HepG2 (cell line): ENCODE results near the gene SEMA3B. TPM values are rescaled to one million over a fixed set of nuclear protein-coding genes. Genes with fewer than 3 reads are reported as not detected.
A peak's percentile ranks its signal among the peaks of the same experiment; 100 is the strongest.

Experiments
- HIVEP1 ChIP-seq: sonication (generic); formaldehyde crosslinking; IDR thresholded peaks from 2 replicates; pipeline ENCODE4 v1.4.0; 2020; ENCODE audit warnings: mild to moderate bottlenecking, missing genetic modification reagents
- NFRKB ChIP-seq: fragments of 450-650 bp; IDR thresholded peaks from 2 replicates; pipeline ENCODE4 v1.6.1; 2017
- NR1H2 ChIP-seq: sonication (generic); formaldehyde crosslinking; IDR thresholded peaks from 2 replicates; pipeline ENCODE4 v1.8.1; 2022; ENCODE audit warnings: low read depth, missing genetic modification reagents, borderline replicate concordance
- RERE ChIP-seq: IDR thresholded peaks from 2 replicates; pipeline ENCODE4 v1.6.1; 2016; ENCODE audit warnings: low read depth, missing genetic modification reagents, missing compliant biosample characterization
- TBL1XR1 ChIP-seq: fragments of 150-350 bp; IDR thresholded peaks from 2 replicates; pipeline ENCODE4 v1.6.1; 2014; ENCODE audit warnings: borderline replicate concordance, low read length; ENCODE audit not compliant: partially characterized antibody
- ZBTB37 ChIP-seq: sonication (generic); formaldehyde crosslinking; IDR thresholded peaks from 2 replicates; pipeline ENCODE4 v1.4.0; 2020; ENCODE audit warnings: mild to moderate bottlenecking, missing genetic modification reagents
- ZNF3 ChIP-seq: IDR thresholded peaks from 2 replicates; pipeline ENCODE4 v1.7.0; 2017; ENCODE audit warnings: inconsistent platforms
- ZNF441 ChIP-seq: sonication (generic); formaldehyde crosslinking; IDR thresholded peaks from 2 replicates; pipeline ENCODE4 v1.7.0; 2021; ENCODE audit warnings: missing genetic modification reagents, borderline replicate concordance
- ZZZ3 ChIP-seq: sonication (generic); formaldehyde crosslinking; IDR thresholded peaks from 2 replicates; pipeline ENCODE4 v1.4.0; 2020; ENCODE audit warnings: missing genetic modification reagents, mild to moderate bottlenecking, borderline replicate concordance
- polyA plus RNA-seq, 8 experiments: library from polyadenylated mRNA; depleted of rRNA in 3 of 8; stranded (reverse) in 7 of 8; unstranded in 1 of 8; fragments of >200 nt; fragmentation: Illumina TruSeq in 4 of 8; extraction: Trizol in 4 of 8; gene quantifications; 2 replicates each; pipeline versions ENCODE4 v1.2.1 to v1.2.3, GENCODE V29; 2011 to 2016; ENCODE audit warnings: low read depth in 4 of 8, missing spikeins in 1 of 8, mixed read lengths in 1 of 8; ENCODE audit not compliant: insufficient read depth in 1 of 8
- total RNA-seq, 5 experiments: library from RNA; depleted of rRNA; stranded (reverse); fragments of >200 nt; fragmentation: Illumina TruSeq; extraction: Trizol; gene quantifications; 2 replicates each; pipeline ENCODE4 v1.2.3, GENCODE V29; 2016; ENCODE audit warnings: low read depth in 1 of 5
- TF ChIP-seq, protein P1 (sequence below): sonication (generic); formaldehyde crosslinking; IDR thresholded peaks from 2 replicates; pipeline ENCODE4 v1.5.0; 2020; ENCODE audit warnings: mild to moderate bottlenecking, missing genetic modification reagents, moderate library complexity
- TF ChIP-seq, protein P2 (sequence below): sonication (generic); formaldehyde crosslinking; IDR thresholded peaks from 2 replicates; pipeline ENCODE4; 2020; ENCODE audit warnings: missing genetic modification reagents, mild to moderate bottlenecking, borderline replicate concordance
- TF ChIP-seq, protein P3 (sequence below): fragments of 450-650 bp; IDR thresholded peaks from 2 replicates; pipeline ENCODE4 v1.6.1; 2017; ENCODE audit warnings: mild to moderate bottlenecking

SEMA3B gene
- total and polyA plus RNA-seq, 2 of the 13 experiments (the other 11 are each of a cell fraction or from before 2014, with no cell fraction given) = 93.2 to 158 TPM

DNA sequence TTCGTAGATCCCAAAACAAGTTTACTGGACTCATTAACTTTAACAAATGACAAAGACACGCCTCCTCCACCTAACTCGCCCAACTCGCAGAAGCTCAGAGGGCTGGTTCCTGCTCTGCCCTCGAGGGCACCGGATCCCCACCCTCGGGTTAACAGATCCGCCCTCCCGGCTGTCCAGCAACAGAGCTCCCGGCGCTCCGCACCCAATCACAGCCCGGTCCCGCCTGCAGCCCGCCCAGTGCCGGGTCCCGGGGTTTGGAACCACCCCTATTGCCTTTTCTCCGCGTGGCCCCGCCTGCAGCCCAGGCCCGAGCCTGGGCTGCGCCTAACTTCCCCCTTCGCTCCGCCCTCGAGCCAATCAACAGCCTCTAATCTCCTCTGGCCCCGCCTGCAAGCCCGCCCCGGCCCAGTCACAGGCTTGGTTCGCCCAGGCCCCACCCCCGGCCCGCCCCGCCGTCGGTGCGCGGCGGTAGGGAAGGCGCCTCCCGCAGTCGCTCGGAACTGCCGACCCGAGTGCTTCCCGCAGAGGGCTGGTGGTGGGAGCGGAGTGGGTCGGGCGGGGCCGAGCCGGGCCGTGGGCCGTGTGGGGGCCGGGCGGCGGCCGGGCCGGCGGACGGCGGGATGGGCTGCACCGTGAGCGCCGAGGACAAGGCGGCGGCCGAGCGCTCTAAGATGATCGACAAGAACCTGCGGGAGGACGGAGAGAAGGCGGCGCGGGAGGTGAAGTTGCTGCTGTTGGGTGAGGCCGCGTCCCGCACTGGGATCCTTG, 33.0 kb upstream of the SEMA3B start, which contains the start of gene GNAI2 (continued):
- no peak for TF ChIP-seq ZNF3 (CRISPR knock-in tag)
- TF ChIP-seq HIVEP1 (CRISPR knock-in tag) = no peak
- TF ChIP-seq, protein P1, sequence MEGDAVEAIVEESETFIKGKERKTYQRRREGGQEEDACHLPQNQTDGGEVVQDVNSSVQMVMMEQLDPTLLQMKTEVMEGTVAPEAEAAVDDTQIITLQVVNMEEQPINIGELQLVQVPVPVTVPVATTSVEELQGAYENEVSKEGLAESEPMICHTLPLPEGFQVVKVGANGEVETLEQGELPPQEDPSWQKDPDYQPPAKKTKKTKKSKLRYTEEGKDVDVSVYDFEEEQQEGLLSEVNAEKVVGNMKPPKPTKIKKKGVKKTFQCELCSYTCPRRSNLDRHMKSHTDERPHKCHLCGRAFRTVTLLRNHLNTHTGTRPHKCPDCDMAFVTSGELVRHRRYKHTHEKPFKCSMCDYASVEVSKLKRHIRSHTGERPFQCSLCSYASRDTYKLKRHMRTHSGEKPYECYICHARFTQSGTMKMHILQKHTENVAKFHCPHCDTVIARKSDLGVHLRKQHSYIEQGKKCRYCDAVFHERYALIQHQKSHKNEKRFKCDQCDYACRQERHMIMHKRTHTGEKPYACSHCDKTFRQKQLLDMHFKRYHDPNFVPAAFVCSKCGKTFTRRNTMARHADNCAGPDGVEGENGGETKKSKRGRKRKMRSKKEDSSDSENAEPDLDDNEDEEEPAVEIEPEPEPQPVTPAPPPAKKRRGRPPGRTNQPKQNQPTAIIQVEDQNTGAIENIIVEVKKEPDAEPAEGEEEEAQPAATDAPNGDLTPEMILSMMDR (CRISPR knock-in tag) = no peak; the same call in 1 of the 2 replicates
- TF ChIP-seq, protein P2, sequence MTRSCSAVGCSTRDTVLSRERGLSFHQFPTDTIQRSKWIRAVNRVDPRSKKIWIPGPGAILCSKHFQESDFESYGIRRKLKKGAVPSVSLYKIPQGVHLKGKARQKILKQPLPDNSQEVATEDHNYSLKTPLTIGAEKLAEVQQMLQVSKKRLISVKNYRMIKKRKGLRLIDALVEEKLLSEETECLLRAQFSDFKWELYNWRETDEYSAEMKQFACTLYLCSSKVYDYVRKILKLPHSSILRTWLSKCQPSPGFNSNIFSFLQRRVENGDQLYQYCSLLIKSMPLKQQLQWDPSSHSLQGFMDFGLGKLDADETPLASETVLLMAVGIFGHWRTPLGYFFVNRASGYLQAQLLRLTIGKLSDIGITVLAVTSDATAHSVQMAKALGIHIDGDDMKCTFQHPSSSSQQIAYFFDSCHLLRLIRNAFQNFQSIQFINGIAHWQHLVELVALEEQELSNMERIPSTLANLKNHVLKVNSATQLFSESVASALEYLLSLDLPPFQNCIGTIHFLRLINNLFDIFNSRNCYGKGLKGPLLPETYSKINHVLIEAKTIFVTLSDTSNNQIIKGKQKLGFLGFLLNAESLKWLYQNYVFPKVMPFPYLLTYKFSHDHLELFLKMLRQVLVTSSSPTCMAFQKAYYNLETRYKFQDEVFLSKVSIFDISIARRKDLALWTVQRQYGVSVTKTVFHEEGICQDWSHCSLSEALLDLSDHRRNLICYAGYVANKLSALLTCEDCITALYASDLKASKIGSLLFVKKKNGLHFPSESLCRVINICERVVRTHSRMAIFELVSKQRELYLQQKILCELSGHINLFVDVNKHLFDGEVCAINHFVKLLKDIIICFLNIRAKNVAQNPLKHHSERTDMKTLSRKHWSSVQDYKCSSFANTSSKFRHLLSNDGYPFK (CRISPR knock-in tag) = no peak
- no peak for TF ChIP-seq ZBTB37
- no peak for TF ChIP-seq NFRKB
- TF ChIP-seq NR1H2 (CRISPR knock-in tag) = no peak
- TF ChIP-seq, protein P3, sequence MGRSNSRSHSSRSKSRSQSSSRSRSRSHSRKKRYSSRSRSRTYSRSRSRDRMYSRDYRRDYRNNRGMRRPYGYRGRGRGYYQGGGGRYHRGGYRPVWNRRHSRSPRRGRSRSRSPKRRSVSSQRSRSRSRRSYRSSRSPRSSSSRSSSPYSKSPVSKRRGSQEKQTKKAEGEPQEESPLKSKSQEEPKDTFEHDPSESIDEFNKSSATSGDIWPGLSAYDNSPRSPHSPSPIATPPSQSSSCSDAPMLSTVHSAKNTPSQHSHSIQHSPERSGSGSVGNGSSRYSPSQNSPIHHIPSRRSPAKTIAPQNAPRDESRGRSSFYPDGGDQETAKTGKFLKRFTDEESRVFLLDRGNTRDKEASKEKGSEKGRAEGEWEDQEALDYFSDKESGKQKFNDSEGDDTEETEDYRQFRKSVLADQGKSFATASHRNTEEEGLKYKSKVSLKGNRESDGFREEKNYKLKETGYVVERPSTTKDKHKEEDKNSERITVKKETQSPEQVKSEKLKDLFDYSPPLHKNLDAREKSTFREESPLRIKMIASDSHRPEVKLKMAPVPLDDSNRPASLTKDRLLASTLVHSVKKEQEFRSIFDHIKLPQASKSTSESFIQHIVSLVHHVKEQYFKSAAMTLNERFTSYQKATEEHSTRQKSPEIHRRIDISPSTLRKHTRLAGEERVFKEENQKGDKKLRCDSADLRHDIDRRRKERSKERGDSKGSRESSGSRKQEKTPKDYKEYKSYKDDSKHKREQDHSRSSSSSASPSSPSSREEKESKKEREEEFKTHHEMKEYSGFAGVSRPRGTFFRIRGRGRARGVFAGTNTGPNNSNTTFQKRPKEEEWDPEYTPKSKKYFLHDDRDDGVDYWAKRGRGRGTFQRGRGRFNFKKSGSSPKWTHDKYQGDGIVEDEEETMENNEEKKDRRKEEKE = no peak
- TF ChIP-seq ZNF441 (CRISPR knock-in tag) = 0 out of 2 replicates have a peak, but pooled peaks have one; percentile 28
- no peak for TF ChIP-seq TBL1XR1
- no peak for TF ChIP-seq RERE
- no peak for TF ChIP-seq ZZZ3 (CRISPR knock-in tag)
